ENCODE results near the gene NCOA7.

Gene NCOA7

GRCh38 chr6:125852587-125852986 lies 61.8 kb downstream of the NCOA7 start:
- DNase-seq (ENCODE audit: insufficient read length, low spot score) (no peak), FAIRE-seq (no peak)
- TF ChIP-seq CTCF (IDR thresholded peaks at IDR 0.05; ENCODE audit: insufficient read depth, missing control alignments), result no peak

- FAIRE-seq (no peak), DNase-seq (ENCODE audit: insufficient read length, low spot score) (no peak)
- no peak for TF ChIP-seq CTCF (IDR thresholded peaks at IDR 0.05; ENCODE audit: insufficient read depth, missing control alignments)
Measured at GRCh38 chr6:125853168-125853567, 62.4 kb downstream of the NCOA7 start.

GRCh38 chr6:125853756-125854155 lies 63.0 kb downstream of the NCOA7 start:
- TF ChIP-seq CTCF (IDR thresholded peaks at IDR 0.05; ENCODE audit: insufficient read depth, missing control alignments), result no peak
- no peak for DNase-seq (ENCODE audit: insufficient read length, low spot score)
- FAIRE-seq, result no peak

GRCh38 chr6:125854355-125854754 lies 63.6 kb downstream of the NCOA7 start:
- FAIRE-seq (peak; percentile 25), DNase-seq (ENCODE audit: insufficient read length, low spot score) (no peak)
- TF ChIP-seq CTCF (IDR thresholded peaks at IDR 0.05; ENCODE audit: insufficient read depth, missing control alignments), result no peak

- DNase-seq (ENCODE audit: insufficient read length, low spot score), result no peak
- no peak for FAIRE-seq
- TF ChIP-seq CTCF (IDR thresholded peaks at IDR 0.05; ENCODE audit: insufficient read depth, missing control alignments), result no peak
Measured at GRCh38 chr6:125855783-125856182, 65.0 kb downstream of the NCOA7 start.

GRCh38 chr6:125857846-125858245 lies 67.1 kb downstream of the NCOA7 start:
- DNase-seq (ENCODE audit: insufficient read length, low spot score), result no peak

More at GRCh38 chr6:125857846-125858245, 67.1 kb downstream of the NCOA7 start:
- FAIRE-seq, result no peak
- no peak for TF ChIP-seq CTCF (IDR thresholded peaks at IDR 0.05; ENCODE audit: insufficient read depth, missing control alignments)
